Activated CD8-positive, alpha-beta memory T cell treated with anti-CD3 and anti-CD28 coated beads for 4 hours (primary cell): ENCODE measurements around the gene ACBD5.
A peak's percentile ranks its signal among the peaks of the same experiment; 100 is the strongest.
"Not testable (repeated sequence)": the region's sequence is repeated elsewhere in the genome, so short reads cannot be mapped to it uniquely, and the experiment has no call there.

ENCODE experiments used
- DNase-seq, 2 donors: peaks; one replicate each; pipeline ENCODE4 v3.0.0-alpha.2; 2020; ENCODE audit warnings: low read depth in 2 of 2

Gene ACBD5

GRCh38 chr10:27241010-27241651 is 534 bp upstream of the ACBD5 start:
- DNase-seq, result no peak

DNA sequence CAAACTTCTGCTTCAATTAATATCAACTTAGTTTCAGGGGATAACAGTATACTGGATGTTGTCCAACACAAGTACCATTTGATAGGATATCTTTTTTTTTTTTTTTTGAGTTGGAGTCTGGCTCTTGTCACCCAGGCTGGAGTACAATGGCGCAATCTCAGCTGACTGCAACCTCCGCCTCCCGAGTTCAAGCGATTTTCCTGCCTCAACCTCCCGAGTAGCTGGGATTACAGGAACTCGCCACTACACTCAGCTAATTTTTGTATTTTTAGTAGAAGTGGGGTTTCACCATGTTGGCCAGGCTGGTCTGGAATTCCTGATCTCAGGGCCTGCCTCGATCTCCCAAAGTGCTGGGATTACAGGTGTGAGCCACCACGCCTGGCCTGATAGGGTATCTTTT is 3.1 kb downstream of the ACBD5 start:
- DNase-seq, result not testable (repeated sequence)

DNA sequence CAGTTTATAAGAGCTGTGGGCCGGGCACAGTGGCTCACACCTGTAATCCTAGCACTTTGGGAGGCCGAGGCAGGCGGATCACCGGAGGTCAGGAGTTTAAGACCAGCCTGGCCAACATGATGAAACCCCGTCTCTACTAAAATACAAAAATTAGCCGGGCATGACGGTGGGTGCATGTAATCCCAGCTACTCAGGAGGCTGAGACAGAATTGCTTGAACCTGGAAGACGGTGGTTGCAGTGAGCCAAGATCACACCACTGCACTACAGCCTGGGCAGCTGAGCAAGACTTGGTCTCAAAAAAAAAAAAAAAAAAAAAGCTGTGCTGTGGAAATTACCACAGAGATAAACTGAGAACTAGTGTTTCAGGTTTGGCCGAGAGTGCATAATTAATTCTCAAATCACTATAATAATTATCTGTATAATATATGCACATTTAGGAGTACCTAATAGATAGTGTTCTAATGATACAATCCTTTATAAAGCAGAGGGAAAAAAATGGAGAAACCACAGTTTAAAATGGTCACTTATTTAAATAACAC is 3.9 kb downstream of the ACBD5 start:
- DNase-seq, result not testable (repeated sequence)

- DNase-seq, result no peak
These were observed 4.9 kb downstream of the ACBD5 start for GRCh38 chr10:27235706-27236105.

DNA sequence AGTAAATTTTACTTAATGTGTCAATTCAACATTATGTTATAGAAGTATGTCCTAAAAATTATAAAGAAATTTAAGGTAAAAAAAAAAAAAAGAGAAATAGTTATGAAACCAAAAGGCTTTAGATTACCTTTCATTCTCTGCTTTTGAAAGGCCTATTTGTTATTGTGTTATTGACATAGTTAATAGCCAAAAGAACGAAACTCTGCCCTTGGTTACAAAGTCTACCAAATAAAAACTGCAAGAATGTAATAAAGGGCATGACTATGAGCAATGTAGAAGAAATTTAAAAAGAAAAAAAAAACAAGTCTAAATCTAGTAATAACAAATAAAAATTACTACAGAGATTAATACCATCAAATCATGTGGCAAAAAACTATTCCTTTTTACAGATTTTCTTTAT is 10.6 kb downstream of the ACBD5 start:
- DNase-seq, result no peak

DNA sequence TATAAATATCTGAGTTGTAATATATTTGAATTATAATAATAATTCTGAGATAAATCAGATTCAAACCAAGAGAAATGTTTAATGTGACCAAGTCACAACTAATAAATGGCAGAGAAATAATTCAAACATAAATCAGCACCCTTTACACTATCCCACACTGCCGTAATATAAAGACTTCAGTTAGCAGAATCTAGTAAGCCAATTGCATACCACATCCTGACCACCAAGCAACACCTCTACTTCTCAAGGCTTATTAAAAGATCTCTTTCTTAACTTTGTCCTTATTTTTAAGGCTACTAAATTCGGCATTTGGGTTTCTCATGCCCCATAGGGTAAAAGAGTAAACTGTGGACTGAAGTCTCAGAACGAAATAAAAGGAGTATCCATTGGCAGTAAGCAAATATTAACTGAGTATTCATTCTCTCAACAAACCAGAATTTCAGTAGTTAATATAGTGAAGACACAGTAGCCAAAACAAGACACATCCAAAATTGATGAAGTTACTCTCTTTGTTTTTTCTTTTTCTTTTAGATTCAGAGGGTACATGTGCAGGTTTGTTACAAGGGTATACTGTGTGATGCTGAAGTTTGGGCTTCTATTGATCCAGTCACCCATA is 14.8 kb downstream of the ACBD5 start:
- no peak for DNase-seq

DNA sequence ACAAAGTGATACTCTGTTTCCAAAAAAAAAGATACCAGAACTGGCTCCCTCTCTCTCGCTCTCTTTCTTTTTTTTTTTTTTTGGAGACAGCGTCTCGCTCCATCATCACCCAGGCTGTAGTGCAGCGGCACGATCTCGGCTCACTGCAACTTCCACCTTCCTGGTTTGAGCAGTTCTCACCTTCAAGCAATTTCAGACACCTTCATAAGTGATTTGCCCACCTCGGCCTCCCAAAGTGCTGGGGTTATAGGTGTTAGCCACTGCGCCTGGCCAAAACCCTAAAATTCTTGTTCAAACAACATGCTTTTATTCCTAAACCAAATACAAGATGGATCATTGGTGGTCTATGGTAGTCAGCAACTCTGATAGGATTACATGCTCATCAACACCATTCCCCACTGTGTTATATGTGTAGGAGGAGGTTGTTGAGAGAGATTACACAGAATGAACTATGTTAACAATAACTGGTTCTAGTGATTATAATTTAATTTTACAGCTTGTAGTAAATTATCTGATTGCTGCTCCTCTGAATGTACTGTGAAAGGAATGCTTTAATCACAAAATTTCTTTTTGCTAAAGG is 15.5 kb downstream of the ACBD5 start:
- peak in 1 of 2 donors; percentile 16 for DNase-seq

DNA sequence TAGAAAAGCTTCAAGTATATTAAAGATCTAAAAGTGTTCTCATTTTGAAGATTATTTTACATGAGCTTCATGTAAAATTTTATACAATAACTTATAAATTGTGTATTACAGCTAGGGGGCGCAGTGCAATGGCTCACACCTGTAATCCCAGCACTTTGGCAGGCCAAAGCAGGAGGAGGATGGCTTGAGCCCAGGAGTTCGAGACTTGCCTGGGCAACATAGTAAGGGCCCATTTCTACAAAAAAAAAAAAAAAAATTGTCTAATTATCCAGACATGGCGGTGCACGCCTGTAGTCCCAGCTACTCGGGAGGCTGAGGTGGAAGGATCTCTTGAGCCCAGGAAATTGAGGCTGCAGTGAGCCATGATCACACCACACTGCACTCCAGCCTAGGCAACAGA is 16.6 kb downstream of the ACBD5 start:
- no peak for DNase-seq

GRCh38 chr10:27207350-27207749 is 33.2 kb downstream of the ACBD5 start:
- no peak for DNase-seq

- no peak for DNase-seq
These were observed 36.8 kb downstream of the ACBD5 start for GRCh38 chr10:27203806-27204205.

DNA sequence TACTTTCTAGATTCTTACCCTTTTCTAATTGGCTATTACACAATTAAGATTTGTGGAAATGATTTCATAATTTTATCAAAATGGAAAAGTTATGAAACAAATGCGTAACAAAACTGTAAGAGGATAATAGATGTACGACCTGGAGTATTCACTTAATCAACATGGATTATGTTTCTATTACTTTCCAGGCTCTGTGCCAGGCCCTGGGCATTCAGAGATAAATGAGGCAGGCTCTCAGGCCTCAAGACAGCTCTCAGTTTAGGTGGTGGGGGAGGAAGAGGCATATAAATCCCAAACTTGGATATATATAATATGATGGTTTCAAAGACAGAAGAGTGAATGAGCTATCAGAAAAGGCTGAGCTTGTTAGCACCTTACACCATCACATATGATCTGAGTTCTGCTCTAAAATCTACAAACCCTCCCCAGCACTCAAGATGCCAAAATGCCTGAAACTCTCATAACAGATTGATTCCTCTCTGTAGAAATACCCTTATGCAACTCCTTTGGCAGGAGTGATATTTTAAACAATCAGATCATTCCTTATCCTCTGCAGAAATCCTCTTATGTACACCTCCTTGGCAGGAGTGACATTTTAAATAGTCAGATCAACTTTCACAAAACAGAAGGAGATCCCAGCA is 42.5 kb downstream of the ACBD5 start:
- DNase-seq, result no peak

- no peak for DNase-seq
These were observed 48.3 kb downstream of the ACBD5 start for GRCh38 chr10:27192284-27192683.

DNA sequence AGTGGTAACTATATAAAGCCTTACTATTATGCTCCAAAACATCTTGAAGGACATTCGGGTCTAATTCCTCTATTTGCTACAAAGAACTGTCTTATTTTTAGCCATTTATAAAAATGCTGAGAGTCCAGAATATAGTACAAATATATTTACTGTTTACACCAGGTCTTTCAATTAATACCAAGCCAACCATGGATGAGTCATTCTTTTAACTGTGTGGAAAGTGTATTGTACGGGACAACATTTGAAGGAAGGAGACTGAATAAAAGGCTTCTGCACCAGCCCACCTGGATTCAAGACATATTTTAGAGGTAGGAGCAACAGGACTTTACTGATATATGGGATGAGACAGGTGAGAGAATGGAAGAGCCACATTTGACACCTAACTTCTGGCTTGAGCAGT is 50.1 kb downstream of the ACBD5 start:
- DNase-seq, result no peak

- no peak for DNase-seq
These were observed 51.7 kb downstream of the ACBD5 start for GRCh38 chr10:27188897-27189296.

DNA sequence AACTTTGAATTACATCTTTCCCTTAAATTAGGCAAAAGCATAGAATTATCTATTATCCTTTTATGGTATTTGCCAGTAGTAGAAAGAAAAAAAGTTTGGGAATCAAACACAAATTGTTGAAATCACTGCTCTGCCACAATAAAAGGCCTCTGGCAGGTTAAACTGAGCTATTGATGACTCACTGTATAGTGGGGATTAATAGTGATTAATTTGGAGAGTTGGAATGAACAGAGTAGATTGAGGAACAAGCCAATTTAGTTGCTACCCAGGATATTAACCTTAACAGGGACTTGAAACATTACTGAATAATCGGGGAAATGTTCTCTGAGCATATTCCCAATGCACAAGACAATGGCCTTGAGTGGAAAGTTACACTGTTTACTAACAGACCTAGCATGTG is 52.3 kb downstream of the ACBD5 start:
- no peak for DNase-seq

- no peak for DNase-seq
These were observed 70.7 kb downstream of the ACBD5 start for GRCh38 chr10:27169849-27170248.

GRCh38 chr10:27158421-27158820 is 82.2 kb downstream of the ACBD5 start:
- no peak for DNase-seq

DNA sequence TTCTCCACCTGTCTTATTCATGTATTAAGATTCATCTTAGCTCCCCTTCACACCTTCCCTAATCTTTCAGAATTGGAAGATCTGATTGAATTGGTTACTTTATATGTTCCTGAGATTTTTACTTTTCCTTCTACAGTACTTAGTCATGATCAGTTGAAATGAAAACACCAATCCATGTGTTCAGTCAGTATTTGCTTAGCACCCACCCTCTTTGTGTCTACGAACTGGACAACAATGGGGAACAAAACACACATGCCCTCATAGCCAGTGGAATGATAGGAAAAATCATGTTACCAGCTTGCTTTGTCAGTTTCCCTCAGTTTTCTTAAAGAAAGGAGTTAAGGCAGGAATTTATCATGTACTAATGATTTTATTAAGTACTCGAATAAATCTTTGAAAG is 83.4 kb downstream of the ACBD5 start:
- DNase-seq, result no peak

DNA sequence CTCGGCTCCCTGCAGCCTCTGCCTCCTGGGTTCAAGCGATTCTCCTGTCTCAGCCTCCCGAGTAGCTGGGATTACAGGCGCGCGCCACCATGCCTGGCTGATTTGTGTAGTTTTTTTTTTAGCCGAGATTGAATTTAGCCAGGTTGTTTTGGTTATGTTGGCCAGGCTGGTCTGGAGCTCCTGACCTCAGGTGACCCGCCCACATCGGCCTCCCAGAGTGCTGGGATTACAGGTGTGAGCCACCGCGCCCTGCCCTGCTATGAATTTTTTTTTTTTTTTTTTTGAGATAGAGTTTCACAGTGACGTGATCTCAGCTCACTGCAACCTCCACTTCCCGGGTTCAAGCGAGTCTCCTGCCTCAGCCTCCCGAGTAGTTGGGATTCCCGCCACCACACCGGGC is 84.0 kb downstream of the ACBD5 start:
- DNase-seq, result not testable (repeated sequence)

- peak; percentile 90 to 93 for DNase-seq
These were observed 85.4 kb downstream of the ACBD5 start, which contains the start of gene MASTL for GRCh38 chr10:27155066-27155754. Gene MASTL, plus strand, starts transcription at chr10:27155352. Its CDS starts 75 bp downstream, at chr10:27155427.

DNA sequence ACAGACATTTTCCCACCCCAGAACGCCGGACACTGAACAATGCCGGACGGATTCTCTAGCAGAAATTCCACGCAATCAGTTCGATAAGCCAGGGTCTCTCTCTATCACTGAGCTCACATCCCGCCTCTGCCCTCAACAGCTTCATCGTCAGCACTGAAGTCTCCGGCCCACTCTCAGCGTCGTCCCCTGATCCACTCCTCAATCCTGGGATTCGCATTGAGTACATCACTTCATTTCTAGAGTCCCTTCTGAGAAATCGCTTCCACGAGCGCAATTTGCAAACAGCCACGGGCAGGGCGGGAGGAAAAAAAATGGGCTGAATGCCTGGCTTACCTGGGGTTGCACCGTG is 86.8 kb downstream of the ACBD5 start:
- DNase-seq, result peak; percentile 0 to 5

GRCh38 chr10:27153329-27153728 is 87.3 kb downstream of the ACBD5 start:
- DNase-seq, result no peak
